CD4-positive, alpha-beta T cell treated with Interleukin-15 for 1 hour (primary cell): ENCODE data around the gene PLXNA4.
"Not testable (repeated sequence)": the region's sequence is repeated elsewhere in the genome, so short reads cannot be mapped to it uniquely, and the experiment has no call there.

Experiments used
- DNase-seq: peaks from one replicate; pipeline ENCODE4 v3.0.0-alpha.2; 2020

Gene PLXNA4

GRCh38 chr7:132412435-132412834, 163.8 kb downstream of the PLXNA4 start:
- no peak for DNase-seq

- DNase-seq: no peak
Measured at GRCh38 chr7:132410861-132411541, 165.3 kb downstream of the PLXNA4 start.

DNA sequence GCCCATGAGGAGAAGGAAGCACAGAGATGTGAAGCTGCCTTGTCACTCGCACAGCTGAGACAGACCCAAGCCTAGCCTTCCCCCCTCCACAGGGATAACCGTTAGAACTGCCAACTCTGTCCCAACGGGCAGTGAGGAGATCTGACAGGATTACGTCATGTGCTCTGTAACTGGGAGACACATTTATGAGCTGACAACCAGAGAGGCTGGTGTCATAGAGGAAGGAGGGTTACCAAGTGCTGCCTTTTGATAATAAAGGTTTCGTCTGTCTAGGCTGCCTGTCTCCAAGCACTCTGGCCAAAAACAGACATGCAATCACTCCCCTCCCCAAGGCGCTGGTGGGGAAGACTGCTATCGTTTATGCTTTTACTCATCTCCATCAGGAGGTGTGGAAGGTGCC, 165.9 kb downstream of the PLXNA4 start:
- DNase-seq: no peak

- no peak for DNase-seq
Measured at GRCh38 chr7:132407764-132408163, 168.5 kb downstream of the PLXNA4 start.

- no peak for DNase-seq
Measured at GRCh38 chr7:132406039-132406438, 170.2 kb downstream of the PLXNA4 start.

DNA sequence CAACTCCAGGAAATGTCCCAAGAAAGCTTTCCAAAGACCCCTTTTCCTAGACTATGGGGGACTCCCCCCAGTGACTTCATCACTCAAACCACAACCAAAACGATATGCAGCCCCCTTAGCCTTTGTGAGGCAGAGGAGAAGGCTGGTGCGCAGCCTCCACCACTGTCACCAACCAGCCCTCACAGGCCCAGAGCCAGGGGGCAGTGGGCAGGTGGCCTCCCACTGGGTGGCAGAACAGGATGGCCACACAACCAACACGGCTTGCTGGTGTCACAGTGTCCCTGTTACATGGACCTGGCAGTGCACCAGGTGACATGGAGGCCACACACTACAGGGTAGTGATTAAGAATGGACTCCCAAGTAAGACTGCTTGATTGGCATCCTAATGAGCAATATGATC, 172.0 kb downstream of the PLXNA4 start:
- no peak for DNase-seq

DNA sequence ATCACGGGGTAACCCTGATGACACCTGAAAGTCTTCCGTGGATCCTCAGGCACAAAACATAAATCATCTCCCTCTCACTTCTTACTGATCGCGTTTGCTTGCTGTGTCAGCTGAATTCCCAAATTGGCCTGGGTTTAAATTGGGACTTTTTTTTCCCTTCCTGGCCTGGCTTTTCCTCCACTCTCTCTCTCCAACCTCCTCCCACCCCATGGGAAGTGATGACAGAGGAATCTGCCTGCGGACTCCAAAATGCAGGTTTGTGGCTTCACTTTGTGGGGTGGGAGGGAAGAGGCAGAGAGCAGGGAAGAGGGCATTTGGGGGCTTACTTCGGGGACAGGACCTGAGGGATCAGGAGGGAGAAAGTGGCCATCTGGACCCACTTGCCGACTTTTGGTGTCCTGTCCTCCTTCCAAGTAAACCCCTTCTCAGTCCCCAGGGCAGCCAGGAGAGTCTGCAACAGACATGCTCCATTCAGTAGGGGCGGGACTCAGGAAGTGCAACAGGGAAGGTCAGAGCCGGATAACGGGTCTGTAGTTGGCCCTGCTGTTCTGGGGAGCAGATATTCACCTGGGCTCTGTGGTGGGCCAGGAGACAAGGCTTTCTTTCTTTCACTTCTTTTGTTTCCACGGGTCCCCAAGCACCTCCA, 172.7 kb downstream of the PLXNA4 start:
- DNase-seq: no peak

DNA sequence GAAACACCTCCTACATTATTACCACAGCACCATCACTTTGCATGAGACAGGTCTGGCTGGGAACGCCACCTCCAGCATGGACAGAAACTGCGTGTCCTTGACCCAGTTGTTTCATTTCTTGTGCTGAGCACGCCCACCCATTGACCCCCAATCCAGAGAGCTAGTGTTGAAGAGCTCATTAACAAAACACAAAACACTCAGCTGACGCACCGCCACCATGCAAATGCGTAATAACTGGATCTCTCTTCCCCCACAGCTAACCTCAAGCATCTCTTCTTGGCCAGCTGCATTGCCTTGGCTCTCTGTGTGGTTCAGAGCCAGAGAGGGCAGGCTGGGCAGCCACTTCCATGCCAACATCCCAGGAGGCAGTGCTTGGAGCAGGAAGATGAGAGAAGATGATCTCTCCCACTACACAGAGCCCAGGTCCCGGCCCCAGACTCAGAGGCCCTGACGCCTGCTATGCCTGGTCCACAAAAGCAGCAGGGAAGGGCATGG, 173.5 kb downstream of the PLXNA4 start:
- DNase-seq: no peak

DNA sequence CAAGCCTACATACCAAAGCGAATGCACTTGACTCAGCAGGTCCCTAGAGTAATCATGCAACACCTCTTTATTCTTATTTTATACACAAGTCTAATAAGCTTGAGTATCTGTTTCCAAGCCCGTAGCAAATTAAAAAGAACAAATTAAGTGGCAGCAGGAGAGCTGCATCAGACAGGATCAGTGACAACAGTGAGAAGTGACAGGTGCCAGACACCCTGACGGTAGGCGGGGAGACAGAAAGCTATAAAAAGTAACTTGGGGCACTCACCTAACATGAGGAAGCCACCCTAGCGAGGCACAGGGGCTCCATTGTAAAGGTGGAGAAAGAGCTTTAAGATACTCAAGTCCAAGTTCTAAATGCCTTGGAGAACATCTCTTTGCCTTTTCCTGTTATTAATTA, 174.2 kb downstream of the PLXNA4 start:
- DNase-seq: no peak

- no peak for DNase-seq
Measured at GRCh38 chr7:132400561-132401142, 175.6 kb downstream of the PLXNA4 start.

DNA sequence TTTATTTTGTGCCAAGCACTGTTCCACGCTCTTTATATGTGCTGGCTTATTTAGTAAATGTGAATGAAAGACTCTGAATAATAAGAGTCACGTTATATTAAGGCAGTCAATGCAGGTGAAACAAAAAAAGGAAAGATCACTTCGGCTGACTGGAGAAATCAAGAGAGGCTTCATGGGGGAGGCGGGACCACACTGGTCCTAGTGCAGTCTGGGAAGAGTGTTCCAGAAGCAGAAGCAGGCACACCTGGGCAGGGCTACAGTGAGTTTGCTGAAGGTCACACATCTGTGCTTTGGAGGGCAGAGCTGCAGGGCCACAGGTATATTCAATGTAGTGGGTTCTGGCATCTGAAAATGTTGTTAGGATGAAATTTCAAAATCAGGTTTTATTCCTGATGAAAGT, 176.9 kb downstream of the PLXNA4 start:
- DNase-seq: no peak

DNA sequence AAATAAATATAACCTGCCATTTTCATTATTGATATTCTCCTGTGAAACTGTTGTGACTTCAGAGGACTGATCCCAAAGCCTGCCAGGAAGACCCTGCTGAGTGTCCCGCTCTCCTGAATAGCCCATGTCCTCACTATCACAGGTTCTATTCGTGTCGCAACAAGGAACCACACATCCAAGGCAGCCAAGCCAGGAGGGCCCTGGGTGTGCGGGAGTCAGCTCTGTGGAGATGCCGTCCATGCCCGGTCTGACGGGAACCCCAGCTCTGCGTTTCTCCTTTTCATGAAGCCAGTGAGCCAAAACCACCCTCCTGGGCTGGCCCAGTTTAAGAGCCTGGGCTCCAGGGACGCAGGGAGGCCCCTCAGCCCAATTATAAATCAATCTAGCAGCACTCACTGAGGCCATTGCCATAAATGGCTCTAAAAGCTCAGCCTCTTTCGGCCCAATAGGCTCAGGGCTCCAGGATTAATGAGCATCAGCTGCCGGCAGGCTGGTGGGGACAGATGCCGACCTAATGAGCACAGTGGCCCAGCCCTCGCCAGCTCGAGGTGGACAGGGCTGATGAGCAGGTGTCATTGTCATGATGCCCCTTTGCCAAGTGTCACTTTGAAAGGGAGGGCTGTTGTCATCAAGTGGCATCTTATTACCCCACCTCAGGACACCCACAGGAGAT, 177.9 kb downstream of the PLXNA4 start:
- no peak for DNase-seq

DNA sequence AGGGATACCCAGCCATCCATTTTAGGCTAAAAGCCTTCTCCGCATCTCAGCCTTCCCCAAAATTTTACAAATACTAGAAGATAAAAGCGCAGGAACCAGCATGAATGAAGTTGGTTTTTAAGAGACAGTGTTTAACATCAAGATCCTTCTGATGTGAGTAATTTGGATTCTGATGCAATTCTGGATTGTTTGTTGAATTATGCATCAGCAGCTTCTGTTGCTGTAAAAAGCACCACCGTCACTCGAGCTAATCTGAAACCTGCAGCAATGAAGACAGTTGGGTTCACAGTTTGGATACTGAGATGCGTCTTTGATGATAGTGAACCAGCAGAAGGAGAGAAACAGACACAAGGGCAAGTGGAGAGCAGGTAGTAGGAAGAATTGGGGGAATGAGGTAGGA, 179.2 kb downstream of the PLXNA4 start:
- DNase-seq: no peak

GRCh38 chr7:132395361-132395760, 180.9 kb downstream of the PLXNA4 start:
- DNase-seq: no peak

GRCh38 chr7:132394283-132395198, 181.7 kb downstream of the PLXNA4 start:
- peak; percentile 22 for DNase-seq

DNA sequence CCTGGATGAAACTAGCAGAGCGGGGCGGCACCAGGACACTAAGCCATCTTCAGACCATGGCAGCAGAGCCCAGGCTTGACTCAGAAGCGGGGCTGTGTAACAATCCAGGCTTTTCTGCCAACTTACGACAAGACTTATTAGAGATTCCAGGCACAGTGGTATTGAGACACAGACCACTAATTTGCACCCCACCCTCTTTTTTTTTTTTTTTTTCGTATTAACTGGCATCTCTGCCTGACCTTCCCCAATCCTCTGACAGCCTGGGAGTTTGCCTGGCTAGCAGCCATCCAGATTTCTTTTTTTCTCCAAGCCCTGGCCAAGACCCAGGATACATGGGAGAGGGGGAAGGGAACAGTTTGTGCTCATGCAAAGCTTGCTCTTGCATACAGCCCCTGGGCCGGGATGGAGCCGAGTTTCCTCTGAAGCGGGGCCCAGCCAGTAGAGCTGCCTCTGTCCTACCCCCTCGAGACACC, 182.4 kb downstream of the PLXNA4 start:
- DNase-seq: no peak

- DNase-seq: no peak
Measured at GRCh38 chr7:132392713-132393112, 183.6 kb downstream of the PLXNA4 start.

GRCh38 chr7:132390705-132391104, 185.6 kb downstream of the PLXNA4 start:
- DNase-seq: peak; percentile 40

- not testable (repeated sequence) for DNase-seq
Measured at GRCh38 chr7:132390049-132390448, 186.2 kb downstream of the PLXNA4 start.

GRCh38 chr7:132388688-132389087, 187.6 kb downstream of the PLXNA4 start:
- DNase-seq: no peak

- no peak for DNase-seq
Measured at GRCh38 chr7:132387596-132387995, 188.7 kb downstream of the PLXNA4 start.

DNA sequence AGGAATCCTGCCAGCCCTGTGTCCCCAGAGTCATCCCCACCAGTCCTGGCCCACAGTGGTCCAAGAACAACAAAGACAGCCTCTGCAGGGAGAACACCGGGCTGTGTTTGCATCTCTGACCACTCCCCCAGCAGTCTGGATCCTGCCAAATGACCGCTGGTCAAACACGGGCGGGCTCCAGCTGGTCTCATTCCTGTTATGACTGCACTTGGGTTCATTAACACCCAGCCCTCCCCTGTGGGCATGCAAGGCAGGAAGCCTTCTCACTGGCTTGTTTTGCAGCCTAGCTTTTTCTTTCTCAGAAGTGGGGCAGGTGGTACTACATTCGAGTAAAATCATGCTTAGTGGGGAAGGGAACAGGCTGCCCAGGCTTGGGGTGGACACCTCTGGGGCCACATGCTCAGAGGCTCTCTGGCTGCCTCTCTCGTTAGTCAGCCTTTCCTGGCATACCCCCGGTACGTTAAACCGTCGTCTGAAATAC, 190.0 kb downstream of the PLXNA4 start:
- DNase-seq: no peak
